Measurements from ENCODE around the gene FAH. TPM values are rescaled to one million over a fixed set of nuclear protein-coding genes. Genes with fewer than 3 reads are reported as not detected.

FAH gene
- total RNA-seq, 1 experiment from 2014 or later: 25.9 TPM

DNA sequence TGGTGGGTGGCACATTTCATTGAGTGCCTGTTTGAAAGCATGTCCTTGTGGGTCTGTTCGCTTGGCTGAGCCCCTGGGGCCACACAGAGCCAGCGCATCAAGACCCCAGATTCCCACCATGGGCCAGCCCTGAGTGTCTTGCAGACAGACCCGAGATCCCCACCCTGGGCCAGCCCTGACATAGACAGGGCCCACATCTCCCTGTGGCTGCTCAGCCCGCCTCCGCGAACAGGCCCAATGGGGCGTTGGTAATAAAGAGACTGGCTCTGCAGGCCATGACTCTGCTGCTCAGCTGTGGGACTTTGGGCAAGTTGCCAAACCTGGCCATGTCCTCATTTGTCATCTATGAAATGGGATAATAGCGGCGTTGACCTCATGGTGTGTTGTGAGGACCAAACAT lies 22.6 kb downstream of the FAH start:
- H3K4me1 Mint-ChIP-seq (ENCODE audit: low read depth, unreplicated experiment): no peaks in the 10 kb centered on the region
- no TSS peak for BruUV-seq (replicated peaks)
- no peak overlapping the region for H3K27ac Mint-ChIP-seq (ENCODE audit: unreplicated experiment)
- no peaks in the 10 kb centered on the region for H3K9me3 Mint-ChIP-seq (ENCODE audit: low read depth, unreplicated experiment)
- no peaks in the 10 kb centered on the region for H3K27me3 Mint-ChIP-seq (ENCODE audit: unreplicated experiment)
- CTCF ChIA-PET: no interaction called here
- no peak overlapping the region for H3K4me3 Mint-ChIP-seq (ENCODE audit: low read depth, unreplicated experiment)
- intact Hi-C loops (cut with micrococcal nuclease; ENCODE audit: unreplicated experiment): loop anchor here (5.0 to 10.0 kb wide), 3 partner anchors 281 to 831 kb away; partner anchors contain the start of gene MTHFS
- TF ChIP-seq, protein P1, sequence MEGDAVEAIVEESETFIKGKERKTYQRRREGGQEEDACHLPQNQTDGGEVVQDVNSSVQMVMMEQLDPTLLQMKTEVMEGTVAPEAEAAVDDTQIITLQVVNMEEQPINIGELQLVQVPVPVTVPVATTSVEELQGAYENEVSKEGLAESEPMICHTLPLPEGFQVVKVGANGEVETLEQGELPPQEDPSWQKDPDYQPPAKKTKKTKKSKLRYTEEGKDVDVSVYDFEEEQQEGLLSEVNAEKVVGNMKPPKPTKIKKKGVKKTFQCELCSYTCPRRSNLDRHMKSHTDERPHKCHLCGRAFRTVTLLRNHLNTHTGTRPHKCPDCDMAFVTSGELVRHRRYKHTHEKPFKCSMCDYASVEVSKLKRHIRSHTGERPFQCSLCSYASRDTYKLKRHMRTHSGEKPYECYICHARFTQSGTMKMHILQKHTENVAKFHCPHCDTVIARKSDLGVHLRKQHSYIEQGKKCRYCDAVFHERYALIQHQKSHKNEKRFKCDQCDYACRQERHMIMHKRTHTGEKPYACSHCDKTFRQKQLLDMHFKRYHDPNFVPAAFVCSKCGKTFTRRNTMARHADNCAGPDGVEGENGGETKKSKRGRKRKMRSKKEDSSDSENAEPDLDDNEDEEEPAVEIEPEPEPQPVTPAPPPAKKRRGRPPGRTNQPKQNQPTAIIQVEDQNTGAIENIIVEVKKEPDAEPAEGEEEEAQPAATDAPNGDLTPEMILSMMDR (IDR thresholded peaks at IDR 0.05; ENCODE audit: unreplicated experiment): no peak
- DNase-seq: no peak
- H3K36me3 Mint-ChIP-seq (ENCODE audit: insufficient read depth, unreplicated experiment): no peaks in the 10 kb centered on the region

DNA sequence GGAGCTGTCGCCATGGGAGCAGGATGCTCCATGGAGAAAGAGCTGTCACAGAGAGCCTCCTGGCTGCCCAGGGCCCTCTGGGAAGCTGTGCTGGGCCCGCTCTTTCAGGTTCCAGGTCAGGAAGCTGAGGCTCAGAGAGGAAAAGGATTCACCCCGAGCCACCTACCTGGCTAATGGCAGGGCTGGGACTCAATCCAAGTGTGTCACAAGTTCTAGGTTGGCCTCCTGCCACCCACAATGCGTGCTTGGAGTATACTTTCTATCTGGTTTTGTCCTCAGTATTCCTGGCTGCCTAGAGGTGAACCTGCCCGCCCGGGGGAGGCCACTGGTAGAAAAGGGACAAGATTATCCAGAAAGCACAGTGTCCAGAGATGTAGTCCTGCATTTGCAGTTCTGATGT lies 23.6 kb downstream of the FAH start:
- Mint-ChIP-seq H3K36me3 (ENCODE audit: insufficient read depth, unreplicated experiment) (no peaks in the 10 kb centered on the region), H3K4me1 (ENCODE audit: low read depth, unreplicated experiment) (no peaks in the 10 kb centered on the region), H3K4me3 (ENCODE audit: low read depth, unreplicated experiment) (no peak overlapping the region), H3K9me3 (ENCODE audit: low read depth, unreplicated experiment) (no peaks in the 10 kb centered on the region), H3K27me3 (ENCODE audit: unreplicated experiment) (no peaks in the 10 kb centered on the region), H3K27ac (ENCODE audit: unreplicated experiment) (no peak overlapping the region)
- no peak for DNase-seq
- intact Hi-C loops (cut with micrococcal nuclease; ENCODE audit: unreplicated experiment): loop anchor here (5.0 to 10.0 kb wide), 3 partner anchors 282 to 832 kb away; partner anchors contain the start of gene MTHFS
- BruUV-seq (replicated peaks): no TSS peak
- TF ChIP-seq, protein P1 (IDR thresholded peaks at IDR 0.05; ENCODE audit: unreplicated experiment): no peak
- CTCF ChIA-PET: interaction anchor here (0.6 kb wide), 1 partner anchor 11 kb away, joined by 4 read pairs; no protein-coding TSS in a partner anchor

DNA sequence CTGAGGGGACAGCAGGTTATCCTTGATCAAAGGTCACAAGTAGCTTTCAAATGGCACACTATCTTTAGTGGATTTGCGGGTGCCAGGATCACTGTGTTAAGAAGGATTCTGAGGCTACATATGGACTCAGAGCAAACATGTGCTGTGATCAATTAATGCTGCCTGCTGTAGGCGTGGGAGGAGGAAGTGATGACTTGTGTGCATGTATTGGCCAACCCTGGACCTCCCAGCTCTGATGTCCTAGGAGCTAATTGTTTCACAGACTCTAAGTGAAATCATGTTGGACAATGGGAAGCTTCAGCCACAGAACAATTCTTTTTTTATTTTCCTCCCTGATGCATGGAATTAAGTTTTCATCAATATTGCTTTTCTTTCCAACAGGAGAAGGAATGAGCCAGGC lies 24.4 kb downstream of the FAH start:
- DNase-seq: no peak
- Mint-ChIP-seq H3K36me3 (ENCODE audit: insufficient read depth, unreplicated experiment) (no peaks in the 10 kb centered on the region), H3K27me3 (ENCODE audit: unreplicated experiment) (no peaks in the 10 kb centered on the region), H3K9me3 (ENCODE audit: low read depth, unreplicated experiment) (no peaks in the 10 kb centered on the region), H3K27ac (ENCODE audit: unreplicated experiment) (no peak overlapping the region), H3K4me3 (ENCODE audit: low read depth, unreplicated experiment) (no peak overlapping the region), H3K4me1 (ENCODE audit: low read depth, unreplicated experiment) (no peaks in the 10 kb centered on the region)
- TF ChIP-seq, protein P1 (IDR thresholded peaks at IDR 0.05; ENCODE audit: unreplicated experiment): no peak
- no TSS peak for BruUV-seq (replicated peaks)
- CTCF ChIA-PET: interaction anchor here (0.6 kb wide), 2 partner anchors 12 to 220 kb away, joined by 4 read pairs; no protein-coding TSS in a partner anchor
- intact Hi-C loops (cut with micrococcal nuclease; ENCODE audit: unreplicated experiment): loop anchor here (5.0 to 10.0 kb wide), 3 partner anchors 282 to 832 kb away; partner anchors contain the start of gene MTHFS

DNA sequence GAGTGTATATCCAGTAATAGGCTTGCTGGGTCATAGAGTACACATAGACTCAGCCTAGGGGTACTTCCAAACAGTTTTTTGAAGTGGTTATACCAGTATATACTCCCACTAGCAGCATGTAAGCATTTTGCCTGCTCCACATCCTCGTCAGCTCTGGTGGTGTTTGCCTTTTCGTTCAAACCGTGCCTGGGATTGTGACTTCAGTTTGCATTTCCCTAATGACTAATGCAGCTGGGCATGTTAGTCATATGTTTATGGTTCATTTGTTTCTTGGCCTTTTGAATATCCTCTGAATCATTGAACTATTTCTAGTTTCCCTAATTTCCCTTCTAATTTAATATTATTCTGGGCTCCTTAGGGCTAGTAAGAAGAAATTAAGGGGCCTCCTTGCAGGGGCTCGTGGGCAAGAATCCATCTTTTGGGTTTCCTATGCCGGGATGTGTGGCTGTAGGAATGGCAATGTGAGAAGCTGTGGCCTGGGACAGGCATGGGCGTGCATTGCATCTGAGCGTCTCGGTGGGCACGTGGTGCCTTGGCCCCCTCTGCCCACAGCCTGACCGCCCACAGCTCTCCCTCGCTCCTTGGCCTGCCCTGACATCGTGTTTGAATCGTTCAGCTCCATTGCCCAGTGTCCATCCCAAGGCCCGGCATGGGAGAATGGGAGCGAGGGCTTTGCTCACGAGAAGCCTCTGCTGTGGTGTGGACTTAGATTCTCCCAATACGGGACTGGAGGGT lies 26.4 kb downstream of the FAH start:
- intact Hi-C loops (cut with micrococcal nuclease; ENCODE audit: unreplicated experiment): loop anchor here (5.0 to 10.0 kb wide), 3 partner anchors 284 to 834 kb away; partner anchors contain the start of gene MTHFS
- Mint-ChIP-seq H3K4me3 (ENCODE audit: low read depth, unreplicated experiment) (no peak overlapping the region), H3K27ac (ENCODE audit: unreplicated experiment) (no peak overlapping the region), H3K36me3 (ENCODE audit: insufficient read depth, unreplicated experiment) (no peaks in the 10 kb centered on the region), H3K9me3 (ENCODE audit: low read depth, unreplicated experiment) (no peaks in the 10 kb centered on the region), H3K27me3 (ENCODE audit: unreplicated experiment) (no peaks in the 10 kb centered on the region), H3K4me1 (ENCODE audit: low read depth, unreplicated experiment) (no peaks in the 10 kb centered on the region)
- peak; percentile 32 for DNase-seq
- BruUV-seq (replicated peaks): no TSS peak
- CTCF ChIA-PET: interaction anchor here (0.6 kb wide), 1 partner anchor 19 kb away, joined by 4 read pairs; no protein-coding TSS in a partner anchor
- TF ChIP-seq, protein P1 (IDR thresholded peaks at IDR 0.05; ENCODE audit: unreplicated experiment): no peak

Measured in Calu3 (cell line).